Caco-2 (cell line): ENCODE measurements around the gene MXRA7. TPM values are rescaled to one million over a fixed set of nuclear protein-coding genes. Genes with fewer than 3 reads are reported as not detected.

Experiments
- BruUV-seq: library from RNA; stranded (reverse); fragments of 400-500 nt; replicated peaks from 2 replicates; lab custom pipeline; 2021; lab: Mats Ljungman, UMichigan
- CTCF ChIA-PET: fragments of 300-600 bp; sonication (Branson Sonifier 250); formaldehyde crosslinking; loops from one replicate; lab custom pipeline; 2022; ENCODE audit warnings: antibody characterized with exemption; lab: Charles Lee
- POLR2A ChIA-PET: fragments of 300-600 bp; sonication (Branson Sonifier 250); formaldehyde crosslinking; loops from one replicate; lab custom pipeline; 2022; ENCODE audit warnings: antibody characterized with exemption; lab: Charles Lee
- DNase-seq, 2 experiments: peaks; one replicate each; pipeline versions ENCODE4 v3.0.0 to v3.0.0-alpha.2; 2020 to 2022
- H3K27me3 ChIP-seq: replicated peaks from 2 replicates; pipeline ENCODE4 v1.6.0; 2011; ENCODE audit warnings: low read length; ENCODE audit not compliant: control insufficient read depth, insufficient read depth
- H3K36me3 ChIP-seq: 2 replicates; pipeline ENCODE4 v1.5.1; 2011; ENCODE audit warnings: low read length; ENCODE audit not compliant: control insufficient read depth, insufficient read depth
- H3K4me1 ChIP-seq: fragments of 250-450 bp; sonication (Bioruptor Pico); 2 replicates; pipeline ENCODE4 v1.5.1; 2020; ENCODE audit warnings: mild to moderate bottlenecking
- H3K4me3 ChIP-seq: 2 replicates; pipeline ENCODE4 v1.5.1; 2011; ENCODE audit warnings: low read depth, mild to moderate bottlenecking, control low read depth, low read length
- H3K9me3 ChIP-seq: fragments of 250-450 bp; sonication (Bioruptor Pico); 2 replicates; pipeline ENCODE4 v1.5.1; 2020; ENCODE audit warnings: mild to moderate bottlenecking, moderate library complexity
- H3K27ac Mint-ChIP-seq: one replicate; pipeline ENCODE4 v1.8.0; 2022; ENCODE audit warnings: mixed read lengths; ENCODE audit not compliant: unreplicated experiment
- H3K27me3 Mint-ChIP-seq: one replicate; pipeline ENCODE4 v1.8.0; 2022; ENCODE audit warnings: mixed read lengths; ENCODE audit not compliant: insufficient read depth, unreplicated experiment
- H3K36me3 Mint-ChIP-seq: one replicate; pipeline ENCODE4 v1.8.0; 2022; ENCODE audit warnings: mild to moderate bottlenecking, mixed read lengths; ENCODE audit not compliant: insufficient read depth, unreplicated experiment
- H3K4me1 Mint-ChIP-seq: one replicate; pipeline ENCODE4 v1.8.0; 2022; ENCODE audit warnings: low read depth, mixed read lengths; ENCODE audit not compliant: unreplicated experiment
- H3K4me3 Mint-ChIP-seq: one replicate; pipeline ENCODE4 v1.8.0; 2022; ENCODE audit warnings: mild to moderate bottlenecking, moderate library complexity, mixed read lengths; ENCODE audit not compliant: unreplicated experiment
- H3K9me3 Mint-ChIP-seq: one replicate; pipeline ENCODE4 v1.8.0; 2022; ENCODE audit warnings: mixed read lengths; ENCODE audit not compliant: unreplicated experiment
- intact Hi-C: fragments of 100-400 bp; cut with micrococcal nuclease; formaldehyde crosslinking; loops from one replicate; pipeline ENCODE4 v1.10.0; 2022; ENCODE audit not compliant: unreplicated experiment
- total RNA-seq: library from RNA; stranded (reverse); gene quantifications from 2 replicates; pipeline ENCODE4 v1.2.3, GENCODE V29; 2022
- TF ChIP-seq, protein P1 (sequence below), 2 experiments: fragments of 200-600 bp in 1 of 2; IDR thresholded peaks; 1 replicate in 1 of 2; 2 replicates in 1 of 2; pipeline versions ENCODE4 v1.5.1 to v1.8.0; 2011 to 2022; ENCODE audit warnings: antibody characterized with exemption in 1 of 2, control low read depth in 1 of 2, inconsistent platforms in 1 of 2, low read depth in 1 of 2, low read length in 1 of 2, mild to moderate bottlenecking in 1 of 2, moderate library complexity in 1 of 2; ENCODE audit not compliant: insufficient read depth in 1 of 2, severe bottlenecking in 1 of 2, unreplicated experiment in 1 of 2

The MXRA7 gene
- total RNA-seq, 1 experiment from 2014 or later: 70.2 TPM

GRCh38 chr17:76755285-76755684 lies 44.5 kb upstream of the MXRA7 start:
- TF ChIP-seq, protein P1, sequence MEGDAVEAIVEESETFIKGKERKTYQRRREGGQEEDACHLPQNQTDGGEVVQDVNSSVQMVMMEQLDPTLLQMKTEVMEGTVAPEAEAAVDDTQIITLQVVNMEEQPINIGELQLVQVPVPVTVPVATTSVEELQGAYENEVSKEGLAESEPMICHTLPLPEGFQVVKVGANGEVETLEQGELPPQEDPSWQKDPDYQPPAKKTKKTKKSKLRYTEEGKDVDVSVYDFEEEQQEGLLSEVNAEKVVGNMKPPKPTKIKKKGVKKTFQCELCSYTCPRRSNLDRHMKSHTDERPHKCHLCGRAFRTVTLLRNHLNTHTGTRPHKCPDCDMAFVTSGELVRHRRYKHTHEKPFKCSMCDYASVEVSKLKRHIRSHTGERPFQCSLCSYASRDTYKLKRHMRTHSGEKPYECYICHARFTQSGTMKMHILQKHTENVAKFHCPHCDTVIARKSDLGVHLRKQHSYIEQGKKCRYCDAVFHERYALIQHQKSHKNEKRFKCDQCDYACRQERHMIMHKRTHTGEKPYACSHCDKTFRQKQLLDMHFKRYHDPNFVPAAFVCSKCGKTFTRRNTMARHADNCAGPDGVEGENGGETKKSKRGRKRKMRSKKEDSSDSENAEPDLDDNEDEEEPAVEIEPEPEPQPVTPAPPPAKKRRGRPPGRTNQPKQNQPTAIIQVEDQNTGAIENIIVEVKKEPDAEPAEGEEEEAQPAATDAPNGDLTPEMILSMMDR (IDR thresholded peaks at IDR 0.05; ENCODE audit: insufficient read depth in 1 of 2, low read depth in 1 of 2, low read length in 1 of 2, severe bottlenecking in 1 of 2, unreplicated experiment in 1 of 2): no peak
- Histone ChIP-seq H3K36me3 (no peaks in the 10 kb centered on the region; the same call in 1 of the 2 replicates), H3K9me3 (no peaks in the 10 kb centered on the region; the same call in 1 of the 2 replicates), H3K27me3 (no peaks in the 10 kb centered on the region), H3K4me3 (no peak overlapping the region), H3K4me1 (no peaks in the 10 kb centered on the region)
- no peak overlapping the region for H3K27ac Mint-ChIP-seq
- ChIA-PET CTCF (no interaction called here), POLR2A (interaction anchor here (0.6 kb wide), 1 partner anchor 195 kb away, joined by 3 read pairs; no protein-coding TSS in a partner anchor)
- no peak overlapping the region for H3K4me3 Mint-ChIP-seq
- no peak for DNase-seq
- H3K9me3 Mint-ChIP-seq: no peaks in the 10 kb centered on the region
- H3K4me1 Mint-ChIP-seq: peaks cover 7% of the 10 kb centered on the region
- BruUV-seq: no TSS peak
- H3K27me3 Mint-ChIP-seq: no peaks in the 10 kb centered on the region
- intact Hi-C loops: no loop called here
- peaks cover 58% of the 10 kb centered on the region for H3K36me3 Mint-ChIP-seq

- H3K9me3 ChIP-seq: no peaks in the 10 kb centered on the region; the same call in 1 of the 2 replicates
- intact Hi-C loops: no loop called here
- TF ChIP-seq, protein P1 (IDR thresholded peaks at IDR 0.05; ENCODE audit: insufficient read depth in 1 of 2, low read depth in 1 of 2, low read length in 1 of 2, severe bottlenecking in 1 of 2, unreplicated experiment in 1 of 2): no peak
- peak overlapping the region; percentile 9 for H3K27ac Mint-ChIP-seq
- no peaks in the 10 kb centered on the region for H3K4me1 ChIP-seq
- no peak for DNase-seq
- BruUV-seq: no TSS peak
- ChIA-PET POLR2A (interaction anchor here (0.6 kb wide), 1 partner anchor 16 kb away, joined by 4 read pairs; no protein-coding TSS in a partner anchor), CTCF (no interaction called here)
- peaks cover 7% of the 10 kb centered on the region for H3K4me1 Mint-ChIP-seq
- H3K36me3 ChIP-seq: no peaks in the 10 kb centered on the region; the same call in 1 of the 2 replicates
- no peak overlapping the region for H3K4me3 ChIP-seq
- H3K27me3 Mint-ChIP-seq: no peaks in the 10 kb centered on the region
- peaks cover 56% of the 10 kb centered on the region for H3K36me3 Mint-ChIP-seq
- no peaks in the 10 kb centered on the region for H3K27me3 ChIP-seq
- no peak overlapping the region for H3K4me3 Mint-ChIP-seq
- H3K9me3 Mint-ChIP-seq: no peaks in the 10 kb centered on the region
These were observed 42.5 kb upstream of the MXRA7 start for GRCh38 chr17:76753061-76753961.

GRCh38 chr17:76752006-76752405 lies 41.2 kb upstream of the MXRA7 start:
- H3K9me3 Mint-ChIP-seq: no peaks in the 10 kb centered on the region
- no peaks in the 10 kb centered on the region for H3K27me3 Mint-ChIP-seq
- Histone ChIP-seq H3K4me3 (no peak overlapping the region), H3K36me3 (no peaks in the 10 kb centered on the region; the same call in 1 of the 2 replicates), H3K9me3 (no peaks in the 10 kb centered on the region), H3K27me3 (no peaks in the 10 kb centered on the region), H3K4me1 (no peaks in the 10 kb centered on the region)
- no peak for DNase-seq
- BruUV-seq: no TSS peak
- H3K4me3 Mint-ChIP-seq: no peak overlapping the region
- intact Hi-C loops: no loop called here
- peaks cover 49% of the 10 kb centered on the region for H3K36me3 Mint-ChIP-seq
- H3K27ac Mint-ChIP-seq: no peak overlapping the region
- CTCF ChIA-PET: no interaction called here
- POLR2A ChIA-PET: no interaction called here
- H3K4me1 Mint-ChIP-seq: peaks cover 7% of the 10 kb centered on the region
- TF ChIP-seq, protein P1 (IDR thresholded peaks at IDR 0.05; ENCODE audit: insufficient read depth in 1 of 2, low read depth in 1 of 2, low read length in 1 of 2, severe bottlenecking in 1 of 2, unreplicated experiment in 1 of 2): no peak
